HG02678 (cell line): ENCODE results near the gene TTC23L.
A peak's percentile ranks its signal among the peaks of the same experiment; 100 is the strongest.

ENCODE experiments used
- ATAC-seq: cut with Tn5 transposase; IDR thresholded peaks from one replicate; pipeline ENCODE4 v1.9.1; 2021; ENCODE audit warnings: mild to moderate bottlenecking, moderate library complexity; ENCODE audit not compliant: unreplicated experiment

The TTC23L gene

GRCh38 chr5:34869256-34869655 is 30.3 kb downstream of the TTC23L start:
- ATAC-seq, result no peak

GRCh38 chr5:34870382-34870781 is 31.4 kb downstream of the TTC23L start:
- no peak for ATAC-seq

GRCh38 chr5:34876275-34876674 is 37.3 kb downstream of the TTC23L start:
- no peak for ATAC-seq

GRCh38 chr5:34881246-34881645 is 42.3 kb downstream of the TTC23L start:
- ATAC-seq, result no peak

- no peak for ATAC-seq
These were observed 47.6 kb downstream of the TTC23L start for GRCh38 chr5:34886392-34887119.

- ATAC-seq, result no peak
These were observed 50.4 kb downstream of the TTC23L start for GRCh38 chr5:34889394-34889793.

- ATAC-seq, result no peak
These were observed 53.0 kb downstream of the TTC23L start for GRCh38 chr5:34891981-34892380.

GRCh38 chr5:34892414-34892813 is 53.5 kb downstream of the TTC23L start:
- ATAC-seq, result no peak

GRCh38 chr5:34894716-34895115 is 55.8 kb downstream of the TTC23L start:
- ATAC-seq, result no peak

GRCh38 chr5:34895641-34896419 is 56.9 kb downstream of the TTC23L start:
- ATAC-seq, result no peak

GRCh38 chr5:34897646-34898045 is 58.7 kb downstream of the TTC23L start:
- ATAC-seq, result no peak

GRCh38 chr5:34898258-34898895 is 59.4 kb downstream of the TTC23L start:
- ATAC-seq, result peak; percentile 84

- no peak for ATAC-seq
These were observed 60.1 kb downstream of the TTC23L start for GRCh38 chr5:34899066-34899465.

GRCh38 chr5:34900652-34901051 is 61.7 kb downstream of the TTC23L start:
- ATAC-seq, result no peak

- ATAC-seq, result no peak
These were observed 64.3 kb downstream of the TTC23L start for GRCh38 chr5:34903260-34903659.

GRCh38 chr5:34905564-34905963 is 66.6 kb downstream of the TTC23L start:
- no peak for ATAC-seq

GRCh38 chr5:34913072-34913471 is 74.1 kb downstream of the TTC23L start:
- ATAC-seq, result no peak

- ATAC-seq, result peak; percentile 13
These were observed 75.7 kb downstream of the TTC23L start for GRCh38 chr5:34914671-34915138.

GRCh38 chr5:34915139-34915855 is 76.3 kb downstream of the TTC23L start, which contains the start of the genes BRIX1 and RAD1:
Gene BRIX1 (plus strand): TSS chr5:34915711. CDS start chr5:34915739, 28 bp downstream.
Gene RAD1 (minus strand): TSS chr5:34915504. CDS start chr5:34914892, 612 bp downstream.
- ATAC-seq, result peak; percentile 98

- ATAC-seq, result peak; percentile 14
These were observed 76.9 kb downstream of the TTC23L start for GRCh38 chr5:34915856-34916192.

- no peak for ATAC-seq
These were observed 77.6 kb downstream of the TTC23L start for GRCh38 chr5:34916518-34916917.
